ENCODE data around the gene MORN1. TPM values are rescaled to one million over a fixed set of nuclear protein-coding genes. Genes with fewer than 3 reads are reported as not detected.

MORN1 gene
- total and polyA plus RNA-seq, 8 donors: 2.6 to 18.1 (median 5.7) TPM

DNA sequence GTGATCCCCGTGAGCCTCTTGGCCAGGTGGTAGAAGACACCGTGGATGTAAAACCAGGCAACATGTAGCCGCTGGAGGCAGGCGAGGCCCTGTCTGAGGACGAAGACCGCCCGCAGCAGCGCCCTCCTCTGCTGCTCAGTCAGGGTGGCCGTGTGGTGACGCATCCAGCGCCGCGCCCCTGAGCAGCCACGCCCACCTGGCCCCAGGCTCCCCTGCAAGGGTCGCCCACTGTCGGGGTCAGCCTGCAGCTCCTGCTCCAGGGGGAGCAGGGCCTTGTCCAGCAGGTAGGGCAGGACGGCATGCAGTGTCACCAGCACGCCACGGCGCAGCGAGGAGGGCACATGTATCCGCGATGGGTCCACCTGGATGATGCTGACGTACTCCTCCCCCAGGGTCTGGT lies 17.1 kb upstream of the MORN1 start:
- Histone ChIP-seq H3K9me3 (no peaks in the 10 kb centered on the region), H3K36me3 (peaks cover 23 to 69% (median 67%) of the 10 kb centered on the region in 4 donors), H3K4me3 (no peak overlapping the region), H3K4me1 (peaks cover 13 to 34% (median 21%) of the 10 kb centered on the region in 4 donors), H3K27me3 (no peaks in the 10 kb centered on the region), H3K27ac (no peak overlapping the region)
- intact Hi-C loops (cut with DNase I; ENCODE audit: low total_unique reads): no loop called here
- WGBS, 5 donors: 86 to 90% (median 89%) methylated on average over 10 to 24 of the region's 24 CpGs
- no peak for DNase-seq
- TF ChIP-seq POLR2AphosphoS5 (IDR thresholded peaks at IDR 0.05): no peak

DNA sequence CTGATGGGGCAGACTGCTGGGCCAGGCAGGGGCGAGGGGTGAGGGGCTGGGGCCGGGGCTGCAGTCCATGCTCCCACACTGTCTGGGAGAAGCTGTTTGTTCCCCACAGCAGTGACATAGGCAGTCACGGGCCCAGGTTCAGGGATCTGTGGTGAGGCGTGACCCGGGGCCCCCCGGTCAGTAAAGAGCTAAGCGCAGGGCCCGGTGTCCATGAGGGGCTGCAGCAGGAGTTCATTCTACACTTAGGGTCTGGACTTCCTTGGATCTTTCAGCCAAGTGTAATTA lies 16.6 kb upstream of the MORN1 start:
- WGBS, 5 donors: 93 to 97% (median 94%) methylated on average over 8 of the region's 8 CpGs
- H3K4me3 ChIP-seq: no peak overlapping the region
- TF ChIP-seq, protein P1, sequence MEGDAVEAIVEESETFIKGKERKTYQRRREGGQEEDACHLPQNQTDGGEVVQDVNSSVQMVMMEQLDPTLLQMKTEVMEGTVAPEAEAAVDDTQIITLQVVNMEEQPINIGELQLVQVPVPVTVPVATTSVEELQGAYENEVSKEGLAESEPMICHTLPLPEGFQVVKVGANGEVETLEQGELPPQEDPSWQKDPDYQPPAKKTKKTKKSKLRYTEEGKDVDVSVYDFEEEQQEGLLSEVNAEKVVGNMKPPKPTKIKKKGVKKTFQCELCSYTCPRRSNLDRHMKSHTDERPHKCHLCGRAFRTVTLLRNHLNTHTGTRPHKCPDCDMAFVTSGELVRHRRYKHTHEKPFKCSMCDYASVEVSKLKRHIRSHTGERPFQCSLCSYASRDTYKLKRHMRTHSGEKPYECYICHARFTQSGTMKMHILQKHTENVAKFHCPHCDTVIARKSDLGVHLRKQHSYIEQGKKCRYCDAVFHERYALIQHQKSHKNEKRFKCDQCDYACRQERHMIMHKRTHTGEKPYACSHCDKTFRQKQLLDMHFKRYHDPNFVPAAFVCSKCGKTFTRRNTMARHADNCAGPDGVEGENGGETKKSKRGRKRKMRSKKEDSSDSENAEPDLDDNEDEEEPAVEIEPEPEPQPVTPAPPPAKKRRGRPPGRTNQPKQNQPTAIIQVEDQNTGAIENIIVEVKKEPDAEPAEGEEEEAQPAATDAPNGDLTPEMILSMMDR (IDR thresholded peaks at IDR 0.05): no peak
- TF ChIP-seq POLR2AphosphoS5 (IDR thresholded peaks at IDR 0.05) (no peak), POLR2A (IDR thresholded peaks at IDR 0.05) (no peak)
- peaks cover 28 to 75% (median 72%) of the 10 kb centered on the region in 4 donors for H3K36me3 ChIP-seq
- no peaks in the 10 kb centered on the region for H3K27me3 ChIP-seq
- intact Hi-C loops (cut with DNase I; ENCODE audit: low total_unique reads): no loop called here
- no peak for DNase-seq
- H3K9me3 ChIP-seq: no peaks in the 10 kb centered on the region
- H3K4me1 ChIP-seq: peaks cover 8 to 29% (median 15%) of the 10 kb centered on the region in 4 donors
- no peak overlapping the region for H3K27ac ChIP-seq

DNA sequence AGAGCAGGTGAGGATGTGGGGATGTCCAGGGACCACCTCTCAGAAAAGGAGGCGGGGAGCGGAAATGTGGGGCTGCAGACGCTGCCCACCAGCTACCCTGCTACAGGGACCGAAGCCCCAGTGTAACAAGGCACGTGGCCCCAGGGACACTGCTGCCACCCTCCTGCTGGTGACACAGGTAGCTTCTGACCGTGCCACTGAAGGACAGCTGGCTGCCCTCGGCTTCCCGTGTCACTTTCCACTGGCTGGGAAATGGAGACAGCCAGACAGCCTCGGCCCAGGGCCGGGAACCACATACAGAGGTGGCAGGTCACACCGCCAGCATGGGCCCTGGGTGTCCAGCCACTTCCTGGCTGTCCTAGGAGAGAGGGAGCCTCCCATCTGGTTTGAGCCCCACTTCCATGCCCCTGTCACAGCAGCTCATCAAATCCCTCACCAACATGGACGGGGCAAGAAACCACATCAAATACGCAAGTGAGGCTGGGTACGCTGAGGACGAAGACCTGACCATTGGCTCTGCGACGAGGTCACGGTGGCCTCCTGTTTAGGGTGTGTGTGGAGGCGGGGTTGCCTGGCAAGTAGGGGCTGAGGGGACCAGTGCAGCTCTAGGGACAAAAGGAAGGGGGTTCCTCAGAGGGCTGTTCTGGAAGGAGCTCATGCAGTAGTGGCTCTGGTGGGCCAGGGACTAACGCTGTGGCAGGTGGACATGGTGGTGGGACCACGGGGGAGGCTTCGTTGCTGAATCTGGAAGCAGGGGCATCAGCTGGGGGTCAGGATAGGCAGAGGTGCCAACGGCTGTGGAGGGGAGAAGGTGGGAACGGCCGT lies 16.0 kb upstream of the MORN1 start:
- intact Hi-C loops (cut with DNase I; ENCODE audit: low total_unique reads): no loop called here
- H3K27ac ChIP-seq: no peak overlapping the region
- H3K4me1 ChIP-seq: peaks cover 8 to 28% (median 13%) of the 10 kb centered on the region in 4 donors
- H3K9me3 ChIP-seq: no peaks in the 10 kb centered on the region
- WGBS, 5 donors: 79 to 85% (median 82%) methylated on average over 22 to 25 of the region's 25 CpGs
- DNase-seq: no peak
- TF ChIP-seq EP300 (IDR thresholded peaks at IDR 0.05) (no peak), POLR2A (IDR thresholded peaks at IDR 0.05) (no peak), POLR2AphosphoS5 (IDR thresholded peaks at IDR 0.05) (no peak)
- TF ChIP-seq, protein P1 (IDR thresholded peaks at IDR 0.05): no peak
- H3K36me3 ChIP-seq: peaks cover 34 to 80% (median 78%) of the 10 kb centered on the region in 4 donors
- no peak overlapping the region for H3K4me3 ChIP-seq
- no peaks in the 10 kb centered on the region for H3K27me3 ChIP-seq

DNA sequence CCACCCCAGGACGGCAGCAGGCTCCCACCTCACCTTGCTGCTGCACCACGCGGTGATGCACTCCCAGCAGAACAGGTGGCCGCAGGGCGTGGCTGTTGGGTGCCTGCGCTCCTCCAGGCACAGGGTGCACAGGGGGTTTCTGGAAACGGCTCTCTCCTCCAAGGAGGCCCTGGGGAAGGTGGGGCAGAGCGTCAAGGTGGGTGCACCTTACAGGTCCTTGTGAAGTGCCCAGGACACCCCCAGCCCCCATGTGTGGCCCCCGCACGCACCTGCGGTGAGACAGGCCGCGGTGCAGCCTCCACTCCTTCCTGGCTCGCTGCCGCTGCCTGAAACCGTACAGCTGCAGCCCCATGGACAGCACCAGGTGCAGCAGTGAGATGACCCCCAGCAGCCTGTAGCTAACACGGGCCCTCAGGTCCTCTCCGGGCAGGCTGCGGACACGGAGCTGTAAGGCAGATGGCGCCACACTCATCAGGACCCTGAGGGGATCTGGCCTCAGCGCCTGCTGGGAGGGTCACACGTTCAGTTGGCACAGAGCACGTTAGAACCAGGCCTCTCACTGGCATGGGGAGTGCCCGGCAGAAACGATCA lies 15.2 kb upstream of the MORN1 start:
- peaks cover 42 to 88% (median 86%) of the 10 kb centered on the region in 4 donors for H3K36me3 ChIP-seq
- H3K27me3 ChIP-seq: no peaks in the 10 kb centered on the region
- peaks cover 2 to 21% (median 6%) of the 10 kb centered on the region in 4 donors for H3K4me1 ChIP-seq
- no peak for TF ChIP-seq EP300 (IDR thresholded peaks at IDR 0.05)
- TF ChIP-seq, protein P1 (IDR thresholded peaks at IDR 0.05): no peak
- TF ChIP-seq POLR2AphosphoS5 (IDR thresholded peaks at IDR 0.05): no peak
- no peak for TF ChIP-seq POLR2A (IDR thresholded peaks at IDR 0.05)
- no peak overlapping the region for H3K4me3 ChIP-seq
- no peak for DNase-seq
- 63 to 81% (median 76%) methylated on average over 5 to 26 of the region's 26 CpGs for WGBS, 5 donors
- H3K9me3 ChIP-seq: no peaks in the 10 kb centered on the region
- intact Hi-C loops (cut with DNase I; ENCODE audit: low total_unique reads): no loop called here
- no peak overlapping the region for H3K27ac ChIP-seq
